ENCODE measurements around the gene SCN1B.
A peak's percentile ranks its signal among the peaks of the same experiment; 100 is the strongest.

SCN1B gene

GRCh38 chr19:35055715-35056179 is 25.5 kb downstream of the SCN1B start:
- no peak overlapping the region for H3K27ac Mint-ChIP-seq
- no peaks in the 10 kb centered on the region for H3K4me1 Mint-ChIP-seq (ENCODE audit: low read depth)
- H3K4me3 Mint-ChIP-seq: no peak overlapping the region
- DNase-seq (ENCODE audit: low spot score): no peak
- H3K36me3 Mint-ChIP-seq (ENCODE audit: low read depth): no peaks in the 10 kb centered on the region
- peaks cover 3% of the 10 kb centered on the region for H3K27me3 Mint-ChIP-seq (ENCODE audit: low read depth)
- H3K9me3 Mint-ChIP-seq: no peaks in the 10 kb centered on the region

- H3K4me1 Mint-ChIP-seq (ENCODE audit: low read depth): no peaks in the 10 kb centered on the region
- no peaks in the 10 kb centered on the region for H3K36me3 Mint-ChIP-seq (ENCODE audit: low read depth)
- H3K9me3 Mint-ChIP-seq: no peaks in the 10 kb centered on the region
- no peak overlapping the region for H3K27ac Mint-ChIP-seq
- no peak overlapping the region for H3K4me3 Mint-ChIP-seq
- no peak for DNase-seq (ENCODE audit: low spot score)
- H3K27me3 Mint-ChIP-seq (ENCODE audit: low read depth): peaks cover 3% of the 10 kb centered on the region
These were observed 26.3 kb downstream of the SCN1B start for GRCh38 chr19:35056513-35057063.

GRCh38 chr19:35058370-35058769 is 28.1 kb downstream of the SCN1B start:
- H3K36me3 Mint-ChIP-seq (ENCODE audit: low read depth): no peaks in the 10 kb centered on the region
- no peaks in the 10 kb centered on the region for H3K4me1 Mint-ChIP-seq (ENCODE audit: low read depth)
- H3K27me3 Mint-ChIP-seq (ENCODE audit: low read depth): peaks cover 3% of the 10 kb centered on the region
- H3K9me3 Mint-ChIP-seq: no peaks in the 10 kb centered on the region
- H3K4me3 Mint-ChIP-seq: no peak overlapping the region
- no peak for DNase-seq (ENCODE audit: low spot score)
- no peak overlapping the region for H3K27ac Mint-ChIP-seq

- Mint-ChIP-seq H3K36me3 (ENCODE audit: low read depth) (no peaks in the 10 kb centered on the region), H3K27ac (no peak overlapping the region), H3K4me3 (no peak overlapping the region), H3K9me3 (no peaks in the 10 kb centered on the region), H3K27me3 (ENCODE audit: low read depth) (peaks cover 3% of the 10 kb centered on the region), H3K4me1 (ENCODE audit: low read depth) (no peaks in the 10 kb centered on the region)
- no peak for DNase-seq (ENCODE audit: low spot score)
These were observed 28.9 kb downstream of the SCN1B start for GRCh38 chr19:35059006-35059798.

- DNase-seq (ENCODE audit: low spot score): no peak
- Mint-ChIP-seq H3K4me3 (no peak overlapping the region), H3K36me3 (ENCODE audit: low read depth) (no peaks in the 10 kb centered on the region), H3K27ac (no peak overlapping the region), H3K27me3 (ENCODE audit: low read depth) (peaks cover 3% of the 10 kb centered on the region), H3K4me1 (ENCODE audit: low read depth) (no peaks in the 10 kb centered on the region), H3K9me3 (no peaks in the 10 kb centered on the region)
These were observed 29.5 kb downstream of the SCN1B start for GRCh38 chr19:35059799-35060091.

GRCh38 chr19:35060160-35060855 is 30.0 kb downstream of the SCN1B start:
- H3K9me3 Mint-ChIP-seq: no peaks in the 10 kb centered on the region
- no peak overlapping the region for H3K4me3 Mint-ChIP-seq
- no peak for DNase-seq (ENCODE audit: low spot score)
- no peaks in the 10 kb centered on the region for H3K4me1 Mint-ChIP-seq (ENCODE audit: low read depth)
- peaks cover 3% of the 10 kb centered on the region for H3K27me3 Mint-ChIP-seq (ENCODE audit: low read depth)
- no peak overlapping the region for H3K27ac Mint-ChIP-seq
- H3K36me3 Mint-ChIP-seq (ENCODE audit: low read depth): no peaks in the 10 kb centered on the region

GRCh38 chr19:35061583-35062373 is 31.5 kb downstream of the SCN1B start:
- Mint-ChIP-seq H3K27ac (no peak overlapping the region), H3K27me3 (ENCODE audit: low read depth) (peaks cover 1% of the 10 kb centered on the region), H3K4me1 (ENCODE audit: low read depth) (peaks cover 2% of the 10 kb centered on the region), H3K36me3 (ENCODE audit: low read depth) (no peaks in the 10 kb centered on the region), H3K4me3 (no peak overlapping the region), H3K9me3 (no peaks in the 10 kb centered on the region)
- no peak for DNase-seq (ENCODE audit: low spot score)

- no peak overlapping the region for H3K4me3 Mint-ChIP-seq
- no peaks in the 10 kb centered on the region for H3K27me3 Mint-ChIP-seq (ENCODE audit: low read depth)
- H3K9me3 Mint-ChIP-seq: no peaks in the 10 kb centered on the region
- H3K36me3 Mint-ChIP-seq (ENCODE audit: low read depth): no peaks in the 10 kb centered on the region
- no peak overlapping the region for H3K27ac Mint-ChIP-seq
- H3K4me1 Mint-ChIP-seq (ENCODE audit: low read depth): peaks cover 7% of the 10 kb centered on the region
- no peak for DNase-seq (ENCODE audit: low spot score)
These were observed 32.7 kb downstream of the SCN1B start for GRCh38 chr19:35062942-35063341.

- H3K4me1 Mint-ChIP-seq (ENCODE audit: low read depth): peaks cover 7% of the 10 kb centered on the region
- no peaks in the 10 kb centered on the region for H3K27me3 Mint-ChIP-seq (ENCODE audit: low read depth)
- H3K4me3 Mint-ChIP-seq: no peak overlapping the region
- H3K9me3 Mint-ChIP-seq: no peaks in the 10 kb centered on the region
- H3K27ac Mint-ChIP-seq: no peak overlapping the region
- no peak for DNase-seq (ENCODE audit: low spot score)
- no peaks in the 10 kb centered on the region for H3K36me3 Mint-ChIP-seq (ENCODE audit: low read depth)
These were observed 33.9 kb downstream of the SCN1B start for GRCh38 chr19:35063940-35064818.

- DNase-seq (ENCODE audit: low spot score): no peak
- Mint-ChIP-seq H3K27ac (no peak overlapping the region), H3K9me3 (no peaks in the 10 kb centered on the region), H3K36me3 (ENCODE audit: low read depth) (no peaks in the 10 kb centered on the region), H3K4me3 (no peak overlapping the region), H3K4me1 (ENCODE audit: low read depth) (peaks cover 7% of the 10 kb centered on the region), H3K27me3 (ENCODE audit: low read depth) (no peaks in the 10 kb centered on the region)
These were observed 35.3 kb downstream of the SCN1B start for GRCh38 chr19:35065574-35065973.

GRCh38 chr19:35066121-35066520 is 35.9 kb downstream of the SCN1B start:
- Mint-ChIP-seq H3K9me3 (no peaks in the 10 kb centered on the region), H3K27me3 (ENCODE audit: low read depth) (no peaks in the 10 kb centered on the region), H3K4me1 (ENCODE audit: low read depth) (peaks cover 7% of the 10 kb centered on the region), H3K36me3 (ENCODE audit: low read depth) (no peaks in the 10 kb centered on the region), H3K4me3 (no peak overlapping the region), H3K27ac (no peak overlapping the region)
- no peak for DNase-seq (ENCODE audit: low spot score)

GRCh38 chr19:35066691-35067563 is 36.7 kb downstream of the SCN1B start:
- Mint-ChIP-seq H3K4me1 (ENCODE audit: low read depth) (peaks cover 7% of the 10 kb centered on the region), H3K27ac (peak overlapping the region; percentile 9), H3K4me3 (no peak overlapping the region), H3K36me3 (ENCODE audit: low read depth) (no peaks in the 10 kb centered on the region), H3K9me3 (no peaks in the 10 kb centered on the region), H3K27me3 (ENCODE audit: low read depth) (no peaks in the 10 kb centered on the region)
- peak; percentile 81 for DNase-seq (ENCODE audit: low spot score)

All from T-helper 2 cell treated with Interferon-gamma antibody and Interleukin-4, amounts not matched to agents 5 μg/mL and 100 μg/mL, for 36 hours (primary cell).